ENCODE results near the gene CYP20A1. TPM values are rescaled to one million over a fixed set of nuclear protein-coding genes. Genes with fewer than 3 reads are reported as not detected.

CYP20A1 gene
- total RNA-seq (2022; extraction: Qiagen RNA extraction; ENCODE audit: low read depth), result 8.0 to 11.9 TPM (median 9.1 TPM) in 5 replicates

GRCh38 chr2:203238704-203239526, at the start of gene CYP20A1:
Gene CYP20A1, plus strand, starts transcription at chr2:203239018. Its CDS starts 45 bp downstream, at chr2:203239063.

GRCh38 chr2:203327901-203328759, 89.3 kb downstream of the CYP20A1 start, which contains the start of gene ABI2:
Gene ABI2, plus strand, starts transcription at chr2:203328394. Its CDS starts 121 bp downstream, at chr2:203328515.

Other genes with a start within 250 kb of the CYP20A1 start
- 3.0 to 5.2 TPM (median 4.4 TPM) in 5 replicates for gene NBEAL1, start 224.1 kb upstream of the CYP20A1 start, total RNA-seq (2022; extraction: Qiagen RNA extraction; ENCODE audit: low read depth)
- 56.7 to 71.6 TPM (median 65.1 TPM) in 5 replicates for gene ABI2, start 89.4 kb downstream of the CYP20A1 start, total RNA-seq (2022; extraction: Qiagen RNA extraction; ENCODE audit: low read depth)